T-helper 1 cell treated with Interleukin-12 subunit alpha and Interleukin-12 subunit beta and Interleukin-4 antibody, amounts not matched to agents 30 μg/mL and 1 μg/mL, for 36 hours (primary cell): ENCODE results near the gene WHAMM.
"Not testable (repeated sequence)": the region's sequence is repeated elsewhere in the genome, so short reads cannot be mapped to it uniquely, and the experiment has no call there.

Source experiments
- H3K27ac Mint-ChIP-seq: one replicate; pipeline ENCODE4 v1.8.0; 2021; ENCODE audit warnings: mild to moderate bottlenecking, mixed read lengths
- H3K27me3 Mint-ChIP-seq: one replicate; pipeline ENCODE4 v1.8.0; 2021; ENCODE audit warnings: low read depth, mixed read lengths
- H3K36me3 Mint-ChIP-seq: one replicate; pipeline ENCODE4 v1.8.0; 2021; ENCODE audit warnings: low read depth, mixed read lengths
- H3K4me1 Mint-ChIP-seq: one replicate; pipeline ENCODE4 v1.8.0; 2021; ENCODE audit warnings: low read depth, mixed read lengths
- H3K4me3 Mint-ChIP-seq: one replicate; pipeline ENCODE4 v1.8.0; 2021; ENCODE audit warnings: mild to moderate bottlenecking, moderate library complexity, mixed read lengths
- H3K9me3 Mint-ChIP-seq: one replicate; pipeline ENCODE4 v1.8.0; 2021; ENCODE audit warnings: mixed read lengths

The WHAMM gene

DNA sequence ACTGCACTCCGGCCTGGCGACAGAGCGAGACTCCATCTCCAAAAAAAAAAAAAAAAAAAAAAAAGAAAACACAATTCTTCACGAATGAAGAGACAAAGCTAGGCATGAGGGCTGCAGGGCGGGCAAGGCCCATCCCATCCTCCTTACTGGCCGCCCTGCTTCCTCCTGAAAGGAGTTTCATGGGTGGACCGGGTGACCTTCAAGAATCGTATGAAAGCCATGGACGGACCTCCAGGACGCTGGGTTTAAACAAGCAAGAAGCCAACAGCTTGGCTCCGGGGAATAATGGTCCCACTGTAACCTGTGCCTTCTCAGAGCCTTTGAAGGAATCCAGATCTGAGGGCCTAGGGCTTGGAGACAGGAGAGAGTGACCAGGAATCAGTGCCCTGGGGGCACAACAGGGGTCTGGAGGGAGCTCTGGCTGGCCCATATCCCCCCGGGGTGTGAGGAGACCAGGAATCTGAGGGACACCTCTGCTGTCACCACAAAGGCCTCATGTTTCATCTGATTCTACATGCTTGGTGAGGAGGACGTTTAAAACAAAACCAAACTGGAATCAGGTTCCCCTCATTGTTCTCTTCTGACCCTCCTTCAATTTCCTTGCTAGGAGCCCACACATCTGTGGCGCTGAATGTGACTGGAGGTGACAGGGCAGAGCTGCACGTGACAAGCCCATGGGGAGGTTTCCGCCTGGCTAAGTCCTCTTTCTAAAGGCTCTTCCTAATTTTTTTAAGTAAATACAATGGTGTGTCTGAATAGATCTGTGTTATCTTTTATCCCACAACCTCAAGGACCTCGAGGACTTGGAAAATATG lies 46.1 kb downstream of the WHAMM start:
- peaks cover 7% of the 10 kb centered on the region for H3K27me3 Mint-ChIP-seq
- peaks cover 3% of the 10 kb centered on the region for H3K4me1 Mint-ChIP-seq
- no peak overlapping the region for H3K4me3 Mint-ChIP-seq
- H3K9me3 Mint-ChIP-seq, result no peaks in the 10 kb centered on the region
- no peaks in the 10 kb centered on the region for H3K36me3 Mint-ChIP-seq
- no peak overlapping the region for H3K27ac Mint-ChIP-seq

DNA sequence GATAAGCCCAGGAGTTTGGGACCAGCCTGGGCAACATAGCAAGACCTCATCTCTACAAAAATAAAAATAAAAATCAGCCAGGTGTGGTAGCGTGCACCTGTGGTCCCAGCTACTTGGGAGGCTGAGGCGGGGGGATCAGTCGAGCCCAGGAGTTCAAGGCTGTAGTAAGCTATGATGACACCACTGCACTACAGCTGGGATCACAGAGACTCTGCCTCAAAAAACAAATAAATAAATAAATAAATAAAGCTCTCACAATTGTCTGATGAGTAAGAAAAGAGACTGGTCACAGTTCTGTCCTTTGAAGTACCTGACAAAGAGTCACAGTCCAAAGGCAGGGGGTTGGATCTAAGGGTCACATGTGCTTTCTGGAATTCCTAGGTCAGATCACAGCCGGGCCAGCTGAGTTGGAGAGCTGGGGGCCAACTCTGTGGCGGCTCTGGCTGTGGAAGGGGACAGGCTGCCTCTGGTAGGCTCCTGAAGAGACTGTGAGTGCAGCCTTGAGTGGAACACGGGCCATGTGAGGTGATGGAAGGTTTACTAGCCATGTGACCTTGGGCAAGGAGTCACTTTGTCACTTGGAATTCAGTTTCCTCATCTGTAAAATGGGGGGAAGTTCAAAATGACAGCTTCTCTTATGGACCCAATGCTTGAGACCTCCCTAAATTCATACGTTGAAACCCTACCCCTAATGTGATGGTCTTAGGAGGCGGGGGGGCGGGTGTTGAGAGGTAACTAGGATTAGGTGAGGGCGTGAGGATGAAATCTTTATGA lies 47.2 kb downstream of the WHAMM start:
- Mint-ChIP-seq H3K4me3 (no peak overlapping the region), H3K36me3 (no peaks in the 10 kb centered on the region), H3K9me3 (no peaks in the 10 kb centered on the region), H3K27ac (no peak overlapping the region), H3K27me3 (peaks cover 12% of the 10 kb centered on the region), H3K4me1 (peaks cover 3% of the 10 kb centered on the region)

DNA sequence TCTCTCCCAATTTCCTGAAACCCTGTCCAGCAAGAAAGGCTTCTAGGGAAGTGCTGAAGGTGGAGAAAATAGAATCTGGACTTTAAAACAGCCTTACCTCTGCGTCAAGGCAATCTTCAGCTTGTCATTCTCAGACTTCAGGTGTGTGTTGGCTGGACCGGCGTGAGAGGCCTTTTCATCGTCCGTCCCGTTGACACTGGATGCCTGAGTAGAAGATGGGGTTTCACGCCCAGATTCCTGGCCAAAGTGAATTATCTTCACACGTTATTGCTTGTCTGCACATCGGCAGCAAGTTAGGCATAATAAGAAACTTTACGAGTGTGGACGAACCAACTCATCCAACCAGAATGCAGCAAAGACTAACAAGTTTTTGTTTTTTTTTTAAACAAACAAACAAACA lies 49.5 kb downstream of the WHAMM start:
- H3K27me3 Mint-ChIP-seq, result peaks cover 17% of the 10 kb centered on the region
- no peak overlapping the region for H3K4me3 Mint-ChIP-seq
- H3K9me3 Mint-ChIP-seq, result no peaks in the 10 kb centered on the region
- H3K4me1 Mint-ChIP-seq, result no peaks in the 10 kb centered on the region
- no peaks in the 10 kb centered on the region for H3K36me3 Mint-ChIP-seq
- no peak overlapping the region for H3K27ac Mint-ChIP-seq

DNA sequence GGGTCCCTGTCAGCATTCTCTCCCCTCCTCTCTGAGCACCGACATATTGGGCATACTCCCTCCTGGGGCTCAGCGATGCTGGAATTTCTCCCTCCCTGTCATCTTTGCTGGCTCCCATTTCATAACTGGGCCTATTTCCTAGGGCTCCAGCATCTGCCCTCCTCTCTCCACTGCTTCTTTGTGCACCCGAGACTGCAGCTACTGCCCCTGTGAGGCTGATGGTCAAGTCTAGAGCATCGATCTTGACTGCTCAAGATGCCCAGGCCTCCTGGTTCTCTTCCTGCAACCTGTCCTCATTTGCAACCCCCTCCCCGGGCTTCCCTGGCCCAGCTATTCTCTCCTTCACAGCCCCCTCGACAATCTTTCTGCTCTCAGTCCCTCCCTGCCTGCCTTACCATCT lies 53.5 kb downstream of the WHAMM start:
- no peak overlapping the region for H3K27ac Mint-ChIP-seq
- H3K36me3 Mint-ChIP-seq, result no peaks in the 10 kb centered on the region
- peaks cover 22% of the 10 kb centered on the region for H3K27me3 Mint-ChIP-seq
- H3K4me3 Mint-ChIP-seq, result no peak overlapping the region
- no peaks in the 10 kb centered on the region for H3K4me1 Mint-ChIP-seq
- no peaks in the 10 kb centered on the region for H3K9me3 Mint-ChIP-seq

DNA sequence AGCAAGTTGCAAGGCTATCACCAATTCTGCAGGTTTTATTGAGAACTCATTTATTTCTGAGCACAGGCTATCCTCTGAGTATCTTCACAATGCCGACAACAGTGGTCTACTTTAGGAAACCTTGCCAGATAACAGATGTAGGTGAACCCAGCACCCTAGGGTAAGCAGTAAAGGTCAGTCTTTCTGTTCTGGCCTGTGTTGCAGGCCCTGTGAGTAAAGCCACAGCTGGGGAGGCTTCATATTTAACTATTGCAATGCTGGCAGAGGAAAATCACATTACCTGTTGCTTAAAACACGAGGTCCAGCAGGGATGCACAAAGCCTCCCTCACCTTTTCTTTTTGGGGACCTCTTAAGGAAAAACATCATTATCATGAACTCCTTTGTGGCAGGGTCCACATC lies 55.5 kb downstream of the WHAMM start:
- Mint-ChIP-seq H3K27ac (no peak overlapping the region), H3K4me3 (no peak overlapping the region), H3K9me3 (no peaks in the 10 kb centered on the region), H3K36me3 (no peaks in the 10 kb centered on the region), H3K4me1 (no peaks in the 10 kb centered on the region), H3K27me3 (peaks cover 15% of the 10 kb centered on the region)

DNA sequence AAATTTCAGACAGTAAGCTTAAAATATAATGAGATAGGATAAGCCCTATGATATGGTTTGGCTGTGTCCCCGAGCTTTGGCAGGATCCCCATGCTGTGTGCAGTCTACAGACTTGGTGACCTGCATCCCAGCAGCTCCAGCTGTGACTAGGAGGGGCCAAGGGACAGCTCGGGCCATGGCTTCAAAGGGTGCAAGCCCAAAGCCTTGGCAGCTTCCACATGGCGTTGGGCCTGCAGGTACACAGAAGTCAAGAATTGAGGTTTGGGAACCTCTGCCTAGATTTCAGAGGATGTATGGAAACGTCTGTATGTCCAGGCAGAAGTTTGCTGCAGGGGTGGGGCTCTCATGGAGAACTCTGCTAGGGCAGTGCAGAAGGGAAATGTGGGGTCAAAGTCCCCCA lies 56.2 kb downstream of the WHAMM start:
- H3K4me3 Mint-ChIP-seq, H3K4me1 Mint-ChIP-seq, H3K27ac Mint-ChIP-seq, H3K36me3 Mint-ChIP-seq, H3K9me3 Mint-ChIP-seq: not testable (repeated sequence)
- H3K27me3 Mint-ChIP-seq, result peaks cover 15% of the 10 kb centered on the region

DNA sequence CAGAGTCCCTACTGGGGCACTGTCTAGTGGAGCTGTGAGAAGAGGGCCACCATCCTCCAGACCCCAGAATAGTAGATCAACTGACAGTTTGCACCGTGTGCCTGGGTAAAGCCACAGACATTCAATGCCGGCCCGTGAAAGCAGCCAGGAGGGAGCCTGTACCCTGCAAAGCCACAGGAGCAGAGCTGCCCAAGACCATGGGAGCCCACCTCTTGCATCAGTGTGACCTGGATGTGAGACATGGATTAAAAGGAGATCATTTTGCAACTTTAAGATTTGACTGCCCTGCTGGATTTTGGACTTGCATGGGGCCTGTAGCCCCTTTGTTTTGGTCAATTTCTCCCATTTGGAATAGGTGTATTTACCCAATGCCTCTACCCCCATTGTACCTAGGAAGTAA lies 56.6 kb downstream of the WHAMM start:
- not testable (repeated sequence) for H3K27ac Mint-ChIP-seq, H3K9me3 Mint-ChIP-seq, H3K4me3 Mint-ChIP-seq, H3K36me3 Mint-ChIP-seq, H3K4me1 Mint-ChIP-seq
- H3K27me3 Mint-ChIP-seq, result peaks cover 11% of the 10 kb centered on the region

DNA sequence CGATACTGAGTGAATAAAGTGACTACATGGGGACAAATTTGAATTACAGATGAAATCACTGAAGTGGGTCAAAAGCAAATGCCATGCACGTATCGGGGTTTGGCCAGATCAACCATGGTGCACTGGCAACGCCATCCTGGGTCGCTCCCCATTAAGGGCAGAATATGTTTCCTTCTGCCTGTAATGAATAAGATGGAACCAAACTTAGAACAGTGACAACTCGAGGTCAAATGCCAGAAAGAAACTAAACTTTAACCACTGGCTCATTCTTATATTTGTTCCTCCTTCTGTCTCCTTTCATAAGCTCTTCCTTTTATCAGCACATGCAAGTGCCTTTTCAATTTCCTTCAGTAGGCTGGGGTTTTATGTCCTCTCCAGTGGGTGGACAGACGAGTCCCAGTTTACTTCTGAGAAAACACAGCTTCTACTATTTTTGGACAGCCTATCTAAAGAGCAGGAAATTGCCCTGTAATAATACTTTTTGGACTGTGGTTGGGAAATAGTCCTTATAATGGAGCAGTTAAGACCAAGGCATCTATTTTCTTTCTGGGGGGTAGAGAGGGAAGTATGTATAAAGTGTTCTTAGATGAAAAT lies 61.4 kb downstream of the WHAMM start:
- Mint-ChIP-seq H3K9me3 (no peaks in the 10 kb centered on the region), H3K4me1 (no peaks in the 10 kb centered on the region), H3K4me3 (no peak overlapping the region), H3K36me3 (no peaks in the 10 kb centered on the region), H3K27ac (no peak overlapping the region), H3K27me3 (peaks cover 15% of the 10 kb centered on the region)

DNA sequence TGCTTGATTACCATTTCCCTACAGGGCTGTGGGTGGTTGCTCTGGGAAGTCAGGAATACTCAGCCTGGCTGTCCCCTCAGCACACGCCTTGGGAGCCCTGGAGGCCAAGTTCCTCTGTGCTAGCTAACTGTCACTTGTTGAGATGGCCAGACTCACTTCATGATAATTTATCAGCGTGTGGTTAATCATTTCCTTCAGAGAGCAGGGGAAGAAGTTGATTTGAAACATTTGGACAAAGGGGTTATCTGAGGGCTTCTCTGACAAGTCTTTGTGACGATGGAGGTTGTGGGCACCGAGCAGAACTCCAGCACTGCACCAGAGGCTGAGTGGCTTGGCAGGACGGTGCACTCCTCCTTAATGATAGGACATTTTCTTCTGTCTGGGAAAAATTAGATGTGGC lies 61.9 kb downstream of the WHAMM start:
- Mint-ChIP-seq H3K27ac (no peak overlapping the region), H3K27me3 (peaks cover 15% of the 10 kb centered on the region), H3K9me3 (no peaks in the 10 kb centered on the region), H3K4me3 (no peak overlapping the region), H3K36me3 (no peaks in the 10 kb centered on the region), H3K4me1 (no peaks in the 10 kb centered on the region)

DNA sequence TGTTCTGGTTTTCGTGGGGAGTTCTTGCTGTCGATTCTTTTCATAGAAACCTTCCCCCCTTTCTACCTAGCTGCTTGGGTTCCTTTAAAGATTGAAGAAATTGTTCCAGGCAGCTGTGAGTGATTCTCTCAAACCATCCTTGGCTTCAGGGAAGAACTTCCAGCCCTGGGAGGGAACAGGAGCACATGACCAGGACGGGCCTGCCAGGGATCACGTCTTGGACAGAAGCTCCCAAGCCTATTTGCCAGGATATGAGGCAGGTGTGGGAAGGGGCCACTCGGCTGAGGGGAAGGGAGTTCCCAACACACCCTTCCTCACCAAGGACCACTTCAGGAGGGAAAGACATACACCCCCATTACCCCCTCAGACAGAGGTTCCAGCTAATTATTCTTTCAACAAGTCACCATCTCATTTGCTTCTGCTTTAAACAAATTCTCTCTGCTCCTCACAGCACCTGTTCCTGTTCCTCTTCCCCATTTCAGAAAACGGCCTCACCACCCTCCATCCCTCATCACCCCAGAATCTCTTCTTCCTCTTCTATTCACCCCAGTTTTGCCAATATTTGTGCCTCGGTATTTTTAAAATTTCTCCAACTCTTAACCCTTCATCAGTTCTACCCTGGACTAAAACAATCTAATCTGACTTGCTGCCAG lies 62.5 kb downstream of the WHAMM start:
- Mint-ChIP-seq H3K36me3 (no peaks in the 10 kb centered on the region), H3K27ac (no peak overlapping the region), H3K4me1 (no peaks in the 10 kb centered on the region), H3K9me3 (no peaks in the 10 kb centered on the region), H3K4me3 (no peak overlapping the region), H3K27me3 (peaks cover 15% of the 10 kb centered on the region)

DNA sequence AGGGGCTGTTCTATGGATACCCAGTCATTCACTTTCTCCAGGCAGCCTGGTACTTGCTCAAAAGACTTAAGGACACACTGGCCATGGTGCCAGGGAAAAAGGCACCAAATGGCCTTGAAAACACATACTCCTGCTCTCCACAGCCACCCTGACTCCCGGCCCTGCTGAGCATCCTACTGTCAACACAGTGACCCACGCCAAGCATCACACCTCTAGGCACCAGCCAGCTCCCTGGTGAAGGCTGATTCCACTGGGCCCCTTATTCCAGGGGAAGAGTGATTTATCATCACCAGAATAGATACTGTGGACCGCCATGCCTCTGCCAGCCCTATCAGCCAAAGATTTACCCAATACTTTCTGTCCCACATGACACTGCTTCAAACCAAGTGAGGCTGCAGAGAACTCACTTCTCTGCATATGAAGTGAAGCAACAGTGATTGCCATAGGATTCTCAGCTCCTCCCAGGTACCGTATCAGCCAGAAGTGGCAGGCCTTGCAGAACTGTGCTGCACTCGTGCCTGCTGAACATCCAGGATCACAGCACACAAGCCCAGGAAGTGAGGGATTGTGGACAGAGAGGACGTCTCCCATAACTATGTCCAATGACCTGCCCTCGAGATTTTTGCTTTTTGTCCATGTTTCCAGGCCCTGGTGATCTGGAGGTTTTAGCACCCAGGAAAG lies 63.7 kb downstream of the WHAMM start:
- no peaks in the 10 kb centered on the region for H3K9me3 Mint-ChIP-seq
- H3K36me3 Mint-ChIP-seq, result no peaks in the 10 kb centered on the region

DNA sequence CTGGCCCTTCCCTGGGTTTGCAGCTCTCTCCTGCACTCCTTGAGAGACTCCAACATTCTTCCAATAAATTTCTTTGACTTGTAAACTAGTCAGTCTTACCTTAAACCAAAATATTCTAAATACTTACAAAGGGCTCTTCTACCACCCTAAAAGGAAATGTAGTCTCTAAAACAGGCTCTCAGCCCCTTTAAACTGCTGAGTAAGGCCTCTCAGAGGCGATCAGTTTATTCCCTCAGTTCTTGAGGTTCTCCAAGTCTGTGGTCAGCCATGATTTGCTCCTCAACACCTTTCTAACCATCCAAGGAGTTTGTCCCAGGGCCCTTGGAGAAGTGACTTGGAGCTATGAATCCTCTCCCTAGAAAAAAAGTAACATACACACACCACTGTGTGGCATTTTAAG lies 64.8 kb downstream of the WHAMM start:
- H3K9me3 Mint-ChIP-seq, result no peaks in the 10 kb centered on the region
- no peaks in the 10 kb centered on the region for H3K4me1 Mint-ChIP-seq
- H3K27me3 Mint-ChIP-seq, result peaks cover 21% of the 10 kb centered on the region
- no peak overlapping the region for H3K27ac Mint-ChIP-seq
- H3K36me3 Mint-ChIP-seq, result no peaks in the 10 kb centered on the region
- H3K4me3 Mint-ChIP-seq, result no peak overlapping the region

More for the DNA sequence above, 63.7 kb downstream of the WHAMM start:
- H3K4me1 Mint-ChIP-seq, result no peaks in the 10 kb centered on the region
- no peak overlapping the region for H3K27ac Mint-ChIP-seq
- H3K27me3 Mint-ChIP-seq, result peaks cover 11% of the 10 kb centered on the region
- no peak overlapping the region for H3K4me3 Mint-ChIP-seq

DNA sequence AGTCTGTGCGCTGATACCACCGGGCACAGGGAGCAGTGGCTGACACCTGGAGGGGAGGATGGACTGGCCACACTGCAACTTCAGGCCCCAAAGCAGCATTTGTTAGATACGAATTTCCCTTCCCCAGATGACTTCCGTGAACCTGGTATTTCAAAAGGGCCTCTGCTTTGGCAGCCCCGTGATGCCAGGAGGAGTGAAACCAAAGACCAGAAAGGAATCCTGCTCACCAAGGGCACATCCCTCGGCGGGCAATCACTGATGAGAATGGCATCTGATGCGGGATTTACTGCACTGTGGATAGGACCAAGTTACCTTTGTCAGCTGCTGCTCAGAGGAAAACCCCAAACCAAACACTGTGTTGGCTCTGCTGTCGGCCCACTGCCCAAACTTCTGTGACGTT lies 65.5 kb downstream of the WHAMM start:
- H3K4me1 Mint-ChIP-seq, result no peaks in the 10 kb centered on the region
- H3K27ac Mint-ChIP-seq, result no peak overlapping the region
- no peaks in the 10 kb centered on the region for H3K36me3 Mint-ChIP-seq

DNA sequence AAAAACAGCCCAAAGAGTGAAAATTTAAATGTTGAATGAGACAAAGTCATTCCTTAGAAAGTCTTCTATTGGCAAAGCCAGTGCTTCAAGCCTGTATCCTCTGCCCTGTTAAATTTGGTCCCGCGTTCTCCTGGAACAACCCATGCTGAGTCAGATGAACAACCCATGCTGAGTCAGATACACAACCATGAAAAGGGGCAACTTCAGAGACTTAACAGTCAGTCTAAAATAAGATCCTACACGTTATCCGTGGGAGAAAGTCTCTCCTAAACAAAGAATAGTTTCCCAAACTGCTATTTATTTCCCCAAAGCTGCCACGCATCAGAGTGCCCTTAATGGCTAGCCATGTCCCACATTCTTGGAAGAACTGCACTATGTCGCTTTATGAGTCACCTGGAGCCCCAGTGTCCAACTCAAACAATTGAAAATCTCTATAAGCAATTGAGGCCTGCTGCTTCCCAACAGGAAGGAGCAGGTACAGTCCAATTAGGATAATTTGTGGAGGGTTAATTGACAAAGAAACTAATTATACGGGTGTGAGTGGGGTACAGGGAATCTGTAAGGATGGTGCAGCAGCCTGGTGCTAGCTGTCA lies 66.1 kb downstream of the WHAMM start:
- Mint-ChIP-seq H3K9me3 (no peaks in the 10 kb centered on the region), H3K4me1 (no peaks in the 10 kb centered on the region), H3K36me3 (no peaks in the 10 kb centered on the region), H3K27ac (no peak overlapping the region), H3K4me3 (no peak overlapping the region), H3K27me3 (peaks cover 26% of the 10 kb centered on the region)

More for the DNA sequence above, 65.5 kb downstream of the WHAMM start:
- peaks cover 21% of the 10 kb centered on the region for H3K27me3 Mint-ChIP-seq
- H3K4me3 Mint-ChIP-seq, result no peak overlapping the region
- no peaks in the 10 kb centered on the region for H3K9me3 Mint-ChIP-seq
